Epidermal melanocyte (primary cell): ENCODE data around the gene TRMO.

ENCODE experiments used
- DNase-seq: peaks from one replicate; pipeline ENCODE4 v3.0.0; 2011; ENCODE audit warnings: low spot score; ENCODE audit not compliant: insufficient read length

The TRMO gene

DNA sequence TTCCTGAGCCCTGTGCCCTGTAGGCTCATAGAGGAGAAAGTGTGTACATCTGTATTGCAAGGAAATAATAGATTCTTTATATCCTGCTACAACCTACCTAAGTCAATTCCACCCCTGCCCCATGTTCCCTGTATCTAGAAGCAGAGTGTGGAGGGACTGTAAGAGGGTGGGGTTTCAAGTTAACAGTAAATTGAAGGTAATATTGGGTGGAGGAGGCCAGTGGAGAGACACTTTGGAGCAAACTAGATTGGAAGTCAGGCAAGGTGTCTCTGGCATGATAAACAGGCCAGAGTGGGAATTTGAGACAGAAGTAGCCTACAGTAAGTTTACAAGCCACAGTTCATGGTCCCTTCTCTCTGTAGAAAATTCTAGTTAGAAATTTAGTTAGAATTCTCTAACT lies 17.9 kb upstream of the TRMO start:
- no peak for DNase-seq

DNA sequence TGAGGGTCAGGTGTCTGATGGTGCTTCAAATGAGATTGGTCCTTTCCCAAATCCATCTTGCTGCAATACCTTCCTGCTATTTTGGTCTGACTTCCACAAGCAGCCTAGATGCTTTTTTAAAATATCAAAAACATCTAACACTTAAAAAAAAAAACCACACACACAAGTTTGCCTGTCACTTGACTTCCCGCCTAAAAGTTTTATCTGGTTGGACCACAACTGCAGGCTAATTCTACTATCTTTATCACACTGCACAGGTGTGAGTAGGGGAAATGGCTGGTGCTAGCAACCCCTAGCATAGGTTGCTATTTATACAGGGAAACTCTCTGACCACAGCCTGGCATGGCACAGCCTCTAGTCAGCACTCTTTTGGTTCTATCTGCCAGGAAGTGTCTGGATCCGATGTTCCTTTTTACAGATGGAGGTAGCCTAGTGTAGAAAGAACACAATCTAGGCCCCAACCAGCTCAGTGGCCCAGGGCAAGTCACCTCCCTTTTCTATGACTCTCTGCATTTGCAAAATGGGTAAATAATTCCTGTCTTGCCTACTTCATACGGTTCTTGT lies 15.9 kb upstream of the TRMO start, which contains the start of gene HEMGN:
TSS of gene HEMGN (minus strand) at position 92 of the 564 bp plus-strand sequence. CDS start at position 56, 36 bp downstream.
- DNase-seq = no peak

DNA sequence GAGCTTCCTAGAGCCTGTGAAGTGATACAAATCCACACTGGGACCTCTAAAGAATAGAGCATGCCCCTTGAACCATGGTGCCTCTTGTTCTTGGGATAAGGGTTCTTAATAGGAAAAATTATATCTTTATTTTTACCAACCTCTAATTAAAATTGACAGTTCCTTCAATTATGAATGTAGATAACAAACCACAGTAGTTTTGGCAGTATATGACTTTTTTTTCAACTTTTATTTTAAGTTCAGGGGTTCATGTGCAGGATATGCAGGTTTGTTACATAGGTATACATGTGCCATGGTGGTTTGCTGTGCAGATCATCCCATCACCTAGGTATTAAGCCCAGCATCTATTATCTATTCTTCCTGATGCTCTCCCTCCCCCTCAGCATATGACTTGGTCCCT lies 14.7 kb upstream of the TRMO start:
- DNase-seq = no peak

DNA sequence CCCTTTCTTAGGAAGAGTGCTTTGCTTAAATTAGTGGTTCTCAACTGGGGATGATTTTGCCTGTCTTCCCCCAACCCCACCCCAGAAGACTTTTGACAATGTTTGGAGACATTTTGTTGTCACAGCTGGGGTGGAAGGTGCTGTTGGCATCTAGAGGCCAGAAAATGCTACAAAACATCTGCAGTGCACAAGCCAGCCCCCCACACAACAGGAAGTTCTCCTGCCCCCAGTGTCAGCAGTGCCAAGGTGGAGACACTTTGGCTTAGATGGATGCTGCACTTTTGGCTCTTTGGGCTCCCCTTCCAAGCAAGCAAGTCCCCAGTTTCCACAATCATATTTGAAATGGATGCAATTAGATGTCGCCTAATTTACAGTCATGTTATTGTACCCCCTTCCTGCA lies 13.0 kb upstream of the TRMO start:
- DNase-seq = no peak

DNA sequence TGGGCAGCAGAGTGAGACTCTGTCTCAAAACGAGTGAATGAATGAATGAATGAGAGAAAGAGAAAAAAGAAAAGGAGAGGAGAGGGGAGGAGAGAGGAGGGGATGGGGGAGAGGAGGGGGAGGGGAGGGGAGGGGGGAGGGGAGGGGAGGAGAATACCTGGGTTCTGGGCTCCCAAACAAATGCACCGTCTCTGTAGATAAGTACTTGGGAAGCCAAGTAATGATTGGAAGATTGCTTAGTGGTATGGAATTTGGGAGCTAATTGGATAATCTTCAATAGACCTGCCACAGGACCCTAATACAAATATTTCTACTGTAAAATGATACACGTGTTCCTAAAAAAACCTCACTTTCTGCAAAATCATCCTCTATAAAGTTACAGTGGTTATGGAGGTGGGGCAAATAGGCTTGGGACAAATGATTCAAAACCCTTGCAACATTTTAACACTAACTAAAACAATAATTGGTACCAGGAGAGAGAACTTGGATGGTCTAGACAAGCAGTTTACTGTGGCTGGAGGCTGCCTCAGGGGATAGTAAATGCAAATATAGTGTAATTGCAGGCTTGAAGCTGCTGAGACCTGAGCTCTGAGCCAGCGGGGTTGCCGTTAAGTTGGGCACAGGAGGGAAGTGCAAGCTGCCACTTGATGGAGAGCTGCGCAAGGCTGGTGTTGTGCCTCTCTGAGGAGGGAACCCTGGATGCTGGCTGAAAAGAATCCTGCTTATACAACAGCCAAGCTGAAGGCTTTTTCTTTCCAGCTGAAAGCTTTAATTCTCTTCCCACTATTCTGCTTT lies 12.2 kb upstream of the TRMO start:
- DNase-seq = no peak

DNA sequence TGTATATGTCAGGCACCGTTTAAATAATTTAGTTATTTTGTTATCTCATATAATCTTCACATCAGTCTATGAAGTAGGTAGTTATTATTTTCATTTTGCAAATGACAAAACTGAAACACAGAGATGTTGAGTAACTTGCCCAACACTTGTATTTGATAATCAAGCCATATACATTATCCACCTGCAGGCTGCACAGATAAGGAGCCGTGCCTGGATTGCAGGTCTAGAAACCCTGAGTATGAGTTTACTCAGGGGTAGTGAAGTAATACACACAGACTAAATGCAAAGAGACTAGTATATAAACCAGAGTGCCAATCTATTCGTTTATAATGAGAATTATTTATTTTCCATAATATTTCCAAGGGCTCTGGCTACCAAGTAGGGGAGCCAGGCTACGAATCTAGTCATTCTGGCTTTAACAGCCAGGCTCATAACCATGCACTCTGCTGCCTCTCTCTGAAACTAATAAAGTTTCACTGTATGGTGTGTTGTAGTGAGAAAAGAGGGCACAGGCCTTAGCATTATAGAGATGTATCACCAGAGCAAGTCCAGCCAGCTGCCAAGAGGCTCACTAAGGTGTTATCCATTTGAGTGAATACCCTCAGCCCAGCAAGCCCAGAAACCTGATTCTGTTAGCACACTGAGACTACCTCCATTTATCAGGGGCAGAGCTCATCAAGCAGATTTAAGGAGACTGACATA lies 11.1 kb upstream of the TRMO start:
- no peak for DNase-seq

DNA sequence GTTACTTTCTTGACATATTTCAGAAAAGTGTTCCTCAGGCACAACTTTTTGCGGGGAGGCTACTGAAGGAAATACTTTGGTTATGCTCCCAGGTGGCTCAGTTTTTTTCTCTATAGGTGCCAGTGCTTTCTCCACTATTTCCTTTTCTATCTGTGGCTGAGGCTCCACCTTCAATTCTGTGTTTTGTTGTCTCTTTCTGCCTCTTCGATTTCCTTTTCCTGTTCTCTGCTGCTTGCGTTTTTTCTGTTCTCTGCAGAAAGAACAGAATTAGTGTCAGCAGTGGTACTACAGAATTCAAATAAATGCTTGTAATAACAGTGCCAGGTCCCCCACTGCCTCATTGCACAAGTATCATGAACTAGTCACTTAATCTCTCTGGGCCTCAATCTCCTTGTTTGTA lies 8.7 kb upstream of the TRMO start:
- no peak for DNase-seq

DNA sequence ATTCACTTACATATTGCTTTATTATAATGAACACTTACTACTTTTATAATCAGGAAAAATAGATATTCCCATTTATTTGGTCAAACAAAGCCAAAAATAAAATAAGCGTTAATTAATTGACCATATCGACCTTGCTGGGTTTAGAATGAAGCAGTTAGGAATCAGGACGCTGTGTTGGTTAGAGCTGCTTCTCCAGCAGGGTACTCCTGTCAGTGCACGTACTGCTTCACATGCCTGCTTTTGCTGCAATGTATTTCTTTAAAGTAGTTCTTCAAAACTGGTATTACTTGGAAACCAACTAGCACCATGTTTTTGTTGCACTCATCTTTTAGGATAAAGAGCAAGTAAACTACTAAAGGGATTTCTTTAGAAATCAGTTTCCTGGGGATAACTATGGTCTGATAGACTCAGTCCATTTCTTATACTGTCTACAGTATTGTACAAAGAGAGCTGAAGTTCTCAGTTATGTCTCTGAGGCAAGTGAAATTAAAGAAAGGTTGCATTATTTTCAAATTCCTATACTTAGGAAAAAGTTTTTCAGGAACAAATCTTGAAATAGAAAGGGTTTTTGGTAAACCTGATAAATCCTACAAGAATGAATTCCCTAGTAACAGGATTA lies 6.8 kb upstream of the TRMO start:
- DNase-seq = no peak

DNA sequence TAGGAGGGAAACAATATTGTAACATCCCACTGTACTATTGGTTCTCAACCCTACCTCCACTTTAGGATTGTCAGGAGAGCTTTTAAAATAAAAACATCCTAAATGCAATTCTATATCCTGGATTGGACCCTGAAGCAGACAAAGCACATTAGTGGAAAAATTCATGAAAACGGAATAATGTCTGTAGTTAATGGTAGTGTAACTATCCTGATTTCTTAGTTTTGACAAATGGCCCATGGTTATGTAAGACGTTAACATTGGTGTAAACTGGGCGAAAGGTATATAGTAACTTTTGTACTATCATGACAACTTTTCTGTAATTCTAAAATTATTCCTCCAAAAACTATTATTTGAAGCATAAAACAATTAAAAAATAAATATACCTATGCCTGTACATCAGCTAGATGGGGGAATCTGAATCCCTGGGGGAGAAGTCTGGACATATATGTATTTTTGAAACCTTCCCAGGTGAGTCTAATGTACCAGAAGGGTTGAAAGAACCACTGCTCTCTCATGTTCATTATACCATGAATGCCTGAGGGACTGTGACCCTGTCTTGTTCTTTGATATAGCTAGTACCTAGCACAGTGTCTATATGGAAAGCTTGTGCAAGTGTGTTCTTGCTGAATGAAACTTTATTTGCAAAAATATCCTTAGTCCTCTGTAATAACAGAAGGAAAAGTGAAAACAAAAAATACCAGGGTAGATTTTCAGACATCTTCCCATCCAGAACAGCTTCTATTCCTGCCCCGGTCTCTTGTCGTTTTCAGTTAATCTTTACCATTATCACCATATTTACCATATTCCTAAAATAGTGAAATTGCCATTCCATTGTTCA lies 3.4 kb upstream of the TRMO start:
- DNase-seq = no peak

DNA sequence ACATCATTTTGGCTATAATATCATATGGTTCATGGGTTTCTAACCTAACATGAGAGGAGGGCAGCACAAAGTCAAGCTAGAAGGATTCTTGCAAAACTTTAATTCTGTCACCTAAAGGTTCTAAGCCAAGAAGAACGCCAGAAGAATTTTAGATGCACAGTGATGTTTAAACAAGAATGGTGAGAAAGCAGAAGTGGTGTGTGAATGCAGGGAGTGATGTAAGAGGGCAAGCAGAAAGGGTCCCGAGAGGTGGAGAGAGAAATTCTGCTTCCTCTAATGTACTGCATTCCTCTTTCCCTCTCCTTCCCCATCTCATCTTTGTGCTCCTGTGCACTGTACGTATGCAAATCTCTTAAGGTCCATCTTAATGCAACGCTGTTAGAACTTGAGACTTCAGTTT lies 2.1 kb upstream of the TRMO start:
- DNase-seq = no peak

DNA sequence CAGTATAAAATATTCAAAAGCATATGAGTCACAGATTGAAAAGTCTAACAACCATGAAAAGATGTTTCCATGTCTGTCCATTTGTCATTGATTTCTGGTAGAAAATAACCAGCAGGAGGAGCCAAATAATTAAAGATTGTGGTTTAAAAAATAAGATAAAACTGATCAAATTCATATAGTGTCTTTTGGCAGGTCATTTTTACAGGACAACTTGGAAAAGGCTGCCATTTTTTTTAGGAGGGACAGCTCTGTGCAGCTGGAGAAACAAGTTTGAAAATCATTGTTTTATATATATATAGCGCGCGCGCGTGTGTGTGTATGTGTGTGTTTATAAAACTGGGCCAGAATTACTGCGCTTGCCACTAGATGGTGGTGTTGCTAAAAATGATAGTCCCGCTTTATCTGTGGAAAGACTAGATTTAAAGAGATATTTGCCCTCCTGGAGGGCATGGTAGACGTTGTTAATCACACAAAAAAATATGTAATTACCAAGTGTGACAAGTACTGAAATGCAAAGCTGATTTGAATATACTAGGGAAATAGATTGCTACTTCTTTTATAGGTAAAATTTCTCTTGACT lies 1.3 kb upstream of the TRMO start:
- no peak for DNase-seq

DNA sequence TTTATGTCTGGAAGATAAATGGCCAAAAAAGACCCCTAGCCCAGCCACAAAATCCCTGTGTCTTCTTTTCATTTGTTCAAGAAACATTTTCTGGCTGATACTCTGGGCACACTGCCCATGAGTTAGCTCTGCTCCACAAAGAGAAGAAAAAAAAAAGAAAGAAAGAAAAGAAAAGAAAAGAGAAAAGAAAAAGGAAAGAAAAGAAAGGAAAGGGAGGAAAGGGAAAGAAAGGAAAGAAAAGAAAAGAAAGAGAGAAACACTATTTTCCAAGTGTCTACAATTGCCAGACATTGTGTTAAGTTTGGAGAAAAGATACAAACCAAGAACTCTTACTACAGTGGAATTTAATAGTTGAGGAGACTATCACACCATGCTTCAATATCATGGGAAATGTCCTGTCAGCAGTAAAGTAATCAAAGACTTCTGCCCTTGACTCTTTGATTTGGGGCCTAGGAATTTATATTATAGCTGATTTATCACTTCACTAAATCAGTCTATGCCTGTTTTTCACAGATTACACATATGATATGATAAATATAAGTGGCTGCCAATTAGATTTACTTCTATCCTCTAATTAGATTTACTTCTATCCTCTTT lies 3.0 kb downstream of the TRMO start:
- no peak for DNase-seq

DNA sequence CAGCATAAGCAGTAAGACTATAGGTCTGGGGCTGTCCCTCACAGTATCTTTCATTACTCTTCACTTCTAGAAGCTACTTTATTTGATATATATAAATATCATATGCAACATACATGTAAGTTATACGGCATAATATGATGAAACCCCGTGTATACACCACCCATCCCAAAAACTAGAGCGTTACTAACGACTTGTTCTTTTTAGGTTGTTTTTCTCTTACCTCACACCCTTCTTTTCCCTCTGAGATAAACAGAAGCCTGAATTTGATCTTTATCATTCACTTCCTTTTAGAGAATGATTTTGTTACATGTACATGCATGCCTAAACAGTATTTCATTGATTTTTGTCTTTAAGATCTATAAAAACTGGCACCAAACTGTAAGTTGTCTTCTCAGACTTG lies 3.7 kb downstream of the TRMO start:
- DNase-seq = no peak

DNA sequence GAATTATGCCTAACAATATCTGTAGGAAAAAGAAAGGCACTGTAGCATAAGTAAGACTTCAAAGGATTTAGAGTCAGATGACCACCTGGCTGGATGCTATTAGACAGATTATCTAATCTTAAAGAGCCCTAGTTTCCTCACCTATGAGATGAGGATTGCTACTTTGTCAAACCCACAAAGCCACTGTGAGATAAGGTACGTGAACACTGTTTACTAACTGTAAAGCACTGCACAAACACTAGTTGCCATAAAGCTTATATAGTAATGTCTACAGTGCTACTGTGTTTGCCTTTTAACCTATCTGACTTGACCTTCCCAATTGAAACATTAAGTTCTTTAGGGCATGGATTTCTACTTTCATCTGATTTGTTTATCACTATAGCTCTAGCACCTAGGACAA lies 10.3 kb downstream of the TRMO start:
- DNase-seq = no peak

DNA sequence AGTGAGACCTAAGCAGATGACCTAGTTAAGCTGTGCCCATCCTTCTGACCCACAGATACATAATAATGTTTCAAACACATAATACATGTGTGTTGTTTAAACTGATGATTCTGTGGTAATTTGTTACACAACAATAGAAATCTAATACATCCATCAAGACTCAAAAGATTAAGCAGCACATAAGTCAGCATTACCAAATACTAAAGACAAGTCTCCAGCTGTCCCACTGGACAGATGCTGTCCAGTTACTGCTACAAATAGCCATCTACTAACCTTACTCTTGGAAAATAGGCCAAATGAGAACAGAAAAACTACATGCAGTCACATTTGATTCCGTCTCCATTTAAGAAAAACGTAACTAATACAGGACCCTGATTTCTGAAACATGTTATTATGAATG lies 10.8 kb downstream of the TRMO start:
- no peak for DNase-seq

DNA sequence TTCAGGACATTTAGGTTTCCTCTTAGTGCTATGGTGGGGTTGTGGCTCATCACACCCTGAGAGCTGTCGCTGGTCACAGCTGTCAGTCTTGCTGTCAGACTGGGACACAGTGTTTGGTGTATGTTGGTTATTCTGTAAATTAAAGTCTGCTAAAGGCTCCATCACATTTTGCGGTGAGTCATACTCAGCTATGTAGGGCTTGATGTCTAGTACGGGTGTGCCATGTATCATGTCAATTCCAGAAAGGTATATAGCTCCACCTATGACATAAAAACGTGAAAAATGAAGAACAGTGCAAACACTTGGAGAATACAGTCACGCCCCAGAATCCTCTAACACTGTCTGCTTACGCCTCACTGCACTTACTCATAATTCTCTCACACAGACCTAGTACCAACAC lies 11.9 kb downstream of the TRMO start:
- no peak for DNase-seq

DNA sequence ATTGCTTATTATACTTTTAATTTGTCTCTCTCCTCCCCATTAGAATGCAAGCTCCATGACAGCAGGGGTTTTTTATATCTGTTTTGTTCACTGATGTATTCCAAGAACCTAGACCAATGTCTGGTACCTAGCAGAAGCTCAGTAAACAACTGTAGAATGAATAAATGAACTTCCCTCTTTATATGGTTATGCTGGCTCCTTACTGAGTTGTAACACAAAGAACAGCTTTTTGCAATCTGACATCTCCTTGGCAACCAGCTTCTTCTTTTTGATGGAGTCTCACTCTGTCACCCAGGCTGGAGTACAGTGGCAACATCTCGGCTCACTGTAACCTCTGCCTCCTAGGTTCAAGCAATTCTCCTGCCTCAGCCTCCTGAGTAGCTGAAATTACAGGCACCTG lies 13.6 kb downstream of the TRMO start:
- no peak for DNase-seq

DNA sequence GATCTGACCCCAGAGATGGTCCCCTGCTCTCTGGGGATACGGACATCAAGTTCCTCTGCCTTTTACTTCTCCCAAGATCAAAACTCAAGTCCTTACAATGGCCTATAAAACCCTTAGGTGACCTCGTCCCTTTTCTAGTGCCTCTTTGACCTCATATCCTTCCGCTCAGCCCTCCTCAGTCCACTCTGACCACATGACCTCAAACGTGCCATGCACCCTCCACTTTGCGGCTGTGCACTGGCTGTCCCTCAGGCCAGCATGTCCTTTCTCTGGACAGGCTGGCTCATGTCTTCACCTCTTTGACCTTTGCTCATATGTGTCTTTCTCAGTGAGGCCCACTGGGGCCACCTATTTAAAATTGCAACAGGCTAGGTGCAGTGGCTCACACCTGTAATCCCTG lies 14.7 kb downstream of the TRMO start:
- DNase-seq = no peak

DNA sequence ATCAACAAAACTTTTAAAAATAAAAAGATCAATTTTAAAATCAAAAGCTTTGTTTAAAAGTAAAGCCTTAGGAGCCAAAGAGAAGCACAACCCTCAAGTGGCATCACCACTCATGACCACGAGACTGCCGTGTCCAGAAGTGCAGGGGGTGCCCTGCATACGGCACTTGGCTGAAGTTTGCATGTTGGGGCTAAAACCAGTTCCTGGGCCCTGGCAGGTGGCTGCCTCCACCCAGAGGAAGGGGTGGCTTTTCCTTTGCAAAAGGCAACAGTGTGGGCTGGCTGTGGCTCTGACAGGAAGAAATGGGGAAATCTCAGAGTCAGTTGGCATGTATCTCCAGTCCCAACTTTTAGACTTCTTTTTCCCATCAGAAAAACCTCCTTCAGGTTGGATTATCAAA lies 15.3 kb downstream of the TRMO start:
- DNase-seq = no peak

DNA sequence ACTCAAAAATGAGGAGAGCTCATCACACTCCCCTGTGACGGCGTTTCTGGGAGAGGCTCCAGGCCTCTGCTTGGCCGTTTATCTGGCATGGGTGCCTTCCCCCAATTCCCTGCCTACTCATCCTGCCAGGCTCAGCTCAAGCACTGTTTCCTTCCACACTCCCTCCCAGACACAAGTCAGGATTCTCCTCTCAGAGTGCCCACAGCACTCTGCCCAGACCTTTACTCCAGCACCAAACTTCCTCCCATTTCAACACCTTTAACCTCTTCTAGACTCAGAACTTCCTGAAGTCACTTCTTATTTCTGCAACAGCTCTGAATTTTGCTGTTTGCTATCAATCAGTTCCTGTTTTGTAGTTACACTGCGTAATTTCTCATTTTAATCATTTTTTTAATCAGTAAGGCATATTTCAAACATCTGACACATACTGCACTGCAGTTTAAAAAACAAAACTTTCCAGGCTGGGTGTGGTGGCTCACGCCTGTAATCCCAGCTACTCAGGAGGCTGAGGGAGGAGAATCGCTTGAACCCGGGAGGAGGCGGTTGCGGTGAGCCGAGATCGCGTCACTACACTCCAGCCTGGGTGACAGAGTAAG lies 16.0 kb downstream of the TRMO start:
- no peak for DNase-seq
